GM21825 (cell line): ENCODE measurements around the gene MAB21L2.

ENCODE experiments used
- ATAC-seq: cut with Tn5 transposase; IDR thresholded peaks from one replicate; pipeline ENCODE4 v1.9.1; 2021; ENCODE audit warnings: mild to moderate bottlenecking, moderate library complexity; ENCODE audit not compliant: unreplicated experiment

The MAB21L2 gene

DNA sequence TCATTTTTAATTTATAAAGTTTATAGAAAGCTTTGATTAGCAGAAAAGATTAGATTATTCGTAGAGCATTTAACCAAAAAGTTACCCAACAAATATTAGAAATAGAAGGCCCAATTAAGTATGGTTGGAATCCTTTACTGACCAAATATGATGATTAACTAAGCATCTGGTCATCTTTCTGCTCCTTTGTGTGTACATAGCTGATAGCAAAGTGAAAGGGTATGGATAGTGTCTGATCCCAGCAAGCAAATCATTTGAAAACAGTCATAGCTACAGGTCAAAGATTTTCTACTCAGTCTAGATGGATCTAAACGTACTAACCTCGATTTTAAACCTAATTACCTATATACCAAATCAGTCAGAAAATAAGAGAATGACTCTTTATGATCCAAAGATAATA is 7.3 kb upstream of the MAB21L2 start:
- ATAC-seq = no peak

DNA sequence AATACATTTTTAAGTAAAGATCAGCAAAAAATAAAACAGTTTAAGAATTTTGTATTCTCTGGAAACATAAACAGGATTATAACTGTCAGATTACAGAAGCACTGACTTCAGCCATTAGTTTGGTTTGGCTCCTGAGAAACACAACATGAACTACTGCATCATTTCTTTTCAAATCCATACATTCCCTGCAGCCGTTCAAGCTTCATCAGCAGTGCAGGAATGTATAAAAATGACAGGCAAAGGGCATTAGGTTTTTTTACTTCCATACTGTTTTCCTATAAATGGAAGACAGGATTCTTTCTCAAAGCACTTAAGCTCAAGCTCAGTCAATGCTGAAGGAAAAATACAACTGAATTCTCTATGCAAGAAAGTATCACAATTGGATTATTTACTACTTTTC is 4.2 kb upstream of the MAB21L2 start:
- ATAC-seq = no peak

DNA sequence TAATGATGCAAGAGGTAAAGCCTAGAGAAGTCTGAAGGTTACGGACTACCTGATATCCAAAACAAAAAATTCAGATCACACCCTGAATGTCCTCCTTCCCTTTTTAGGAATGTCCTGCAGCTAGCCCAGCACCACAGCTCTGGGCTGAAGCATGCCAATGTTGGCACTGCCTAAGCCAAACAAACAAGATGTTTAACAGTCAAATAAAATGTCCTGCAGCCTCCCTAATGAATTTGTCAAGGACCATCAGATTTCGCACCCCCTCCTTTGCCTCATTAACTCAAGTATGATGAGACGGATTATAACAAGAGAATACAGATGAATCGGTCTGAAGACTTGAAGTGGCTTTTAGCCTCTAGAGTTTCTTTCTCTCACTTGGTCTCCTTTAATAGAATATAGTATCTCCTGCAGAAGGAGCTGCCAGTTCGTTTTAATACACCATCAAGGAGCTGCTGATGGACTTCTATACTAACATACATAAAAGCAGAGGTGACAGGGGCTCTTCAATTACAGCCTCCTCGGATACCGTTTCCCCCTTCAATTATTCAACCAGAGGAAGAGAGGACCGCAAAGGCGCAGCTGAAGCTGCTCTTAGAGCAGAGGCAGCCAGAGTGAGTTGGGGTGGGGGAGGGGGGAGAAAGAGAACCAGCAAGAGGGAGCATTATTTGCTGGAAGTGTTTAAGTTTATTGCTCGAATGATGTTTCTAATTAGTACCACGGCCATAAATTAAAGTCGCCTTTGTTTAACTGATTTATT is 3.0 kb upstream of the MAB21L2 start:
- no peak for ATAC-seq

DNA sequence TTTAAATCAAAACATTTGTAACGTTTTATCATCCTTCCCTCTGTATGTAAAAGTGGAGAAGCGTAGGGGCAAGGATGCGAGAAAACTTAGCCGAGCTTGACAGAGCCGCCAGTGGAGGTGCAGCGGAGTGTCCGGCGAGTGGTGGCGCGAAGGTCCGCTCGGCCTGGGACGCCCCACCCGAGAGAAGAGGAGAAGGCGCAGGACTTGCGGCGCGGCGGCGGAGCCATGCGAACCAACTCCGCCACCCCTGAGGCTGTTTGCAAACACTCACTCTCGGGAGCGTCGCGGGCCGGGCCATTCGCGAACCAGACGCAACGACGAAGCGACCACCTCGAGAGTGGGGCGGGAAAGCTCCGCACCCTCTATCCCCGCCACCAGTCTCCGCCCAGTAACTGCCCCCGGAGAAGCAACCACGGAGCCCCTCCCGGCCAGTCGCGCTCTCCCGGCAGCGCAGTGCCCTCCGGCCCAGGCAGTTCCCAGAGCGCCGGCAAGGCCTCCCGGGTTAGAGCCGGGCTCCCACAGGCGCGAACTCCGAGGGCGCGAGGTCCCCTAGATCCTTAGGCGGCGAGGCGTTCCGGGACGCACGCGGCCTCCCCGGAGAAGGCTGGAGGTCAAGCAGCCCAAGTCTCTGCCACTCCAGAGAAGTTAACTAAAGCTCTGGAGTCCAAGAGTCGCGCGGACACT is 2.3 kb upstream of the MAB21L2 start:
- no peak for ATAC-seq

DNA sequence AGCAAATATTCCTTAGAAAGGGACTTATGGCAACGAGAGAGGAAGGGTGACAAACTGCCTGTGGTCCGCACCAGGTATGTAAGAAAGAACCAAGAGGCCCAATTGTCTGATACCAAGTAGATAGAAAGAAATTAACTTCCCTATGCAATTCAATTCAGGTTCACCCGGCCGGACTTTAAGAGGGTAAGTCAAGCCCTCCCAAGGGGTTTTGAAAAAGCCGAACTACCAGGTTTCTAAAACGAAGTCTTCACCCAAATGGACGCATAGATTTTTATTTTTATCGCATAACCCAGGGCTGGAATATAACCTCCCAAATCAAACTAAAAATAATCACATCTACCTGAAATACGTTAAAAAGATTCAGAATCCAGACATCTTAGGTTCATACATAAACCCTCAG is 1.6 kb upstream of the MAB21L2 start:
- no peak for ATAC-seq

DNA sequence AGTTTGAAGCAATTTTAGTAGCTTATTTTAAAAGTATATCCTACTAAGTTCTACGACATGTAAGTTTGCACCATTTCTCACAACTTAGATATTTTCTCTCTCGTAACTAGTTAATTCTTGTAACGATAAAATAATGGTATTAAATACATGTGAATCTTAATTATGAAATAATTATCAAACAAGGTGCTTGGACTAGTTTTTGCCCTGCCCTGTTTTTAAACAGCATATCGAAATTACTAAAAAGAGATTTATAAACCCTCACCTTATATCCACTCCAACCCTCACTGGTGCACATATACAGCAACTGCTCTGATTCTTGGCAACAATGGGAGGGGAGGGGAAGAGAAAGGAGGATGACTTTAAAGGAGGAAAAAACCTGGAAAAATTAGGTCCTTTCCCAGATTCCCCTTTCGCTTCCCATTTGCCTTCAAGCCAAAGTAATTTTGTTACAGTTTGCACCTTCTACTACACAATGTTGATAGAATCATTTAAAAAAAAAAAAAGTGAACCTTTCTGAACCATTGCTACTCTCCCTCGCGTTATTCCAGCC is 820 bp upstream of the MAB21L2 start:
- ATAC-seq = no peak

DNA sequence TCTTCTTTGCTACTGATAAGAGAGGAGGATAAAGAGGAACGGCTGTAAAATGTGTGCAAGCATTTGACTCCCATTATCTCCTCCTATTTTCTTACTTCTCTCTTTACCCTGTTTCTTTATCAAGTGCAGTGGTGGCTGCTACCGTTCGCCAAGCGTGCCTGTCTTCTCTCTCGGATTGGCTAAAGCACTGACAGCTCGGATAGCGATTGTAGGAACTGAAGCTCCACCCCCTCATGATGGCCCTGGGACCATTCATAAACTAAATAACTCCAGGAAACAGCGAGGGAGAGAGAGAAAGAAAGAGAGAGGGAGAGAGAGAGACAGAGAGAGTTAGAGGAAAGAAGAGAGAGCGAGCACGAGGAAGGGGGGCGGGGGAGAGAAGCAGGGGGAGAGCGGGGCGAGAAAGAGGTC is 305 bp upstream of the MAB21L2 start:
- no peak for ATAC-seq

DNA sequence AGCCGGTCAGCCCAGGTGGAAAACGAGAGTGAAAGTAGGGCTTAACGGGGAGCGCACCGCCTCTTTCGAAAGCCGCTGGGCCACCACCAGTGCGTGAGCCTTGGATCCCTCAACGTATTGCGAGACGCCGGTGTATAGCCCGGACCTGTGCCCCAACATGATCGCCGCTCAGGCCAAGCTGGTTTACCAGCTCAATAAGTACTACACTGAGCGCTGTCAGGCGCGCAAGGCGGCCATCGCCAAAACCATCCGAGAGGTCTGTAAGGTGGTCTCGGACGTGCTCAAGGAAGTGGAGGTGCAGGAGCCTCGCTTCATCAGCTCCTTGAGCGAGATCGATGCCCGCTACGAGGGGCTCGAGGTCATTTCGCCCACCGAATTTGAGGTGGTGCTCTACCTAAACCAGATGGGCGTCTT is 929 bp downstream of the MAB21L2 start:
- ATAC-seq = no peak

DNA sequence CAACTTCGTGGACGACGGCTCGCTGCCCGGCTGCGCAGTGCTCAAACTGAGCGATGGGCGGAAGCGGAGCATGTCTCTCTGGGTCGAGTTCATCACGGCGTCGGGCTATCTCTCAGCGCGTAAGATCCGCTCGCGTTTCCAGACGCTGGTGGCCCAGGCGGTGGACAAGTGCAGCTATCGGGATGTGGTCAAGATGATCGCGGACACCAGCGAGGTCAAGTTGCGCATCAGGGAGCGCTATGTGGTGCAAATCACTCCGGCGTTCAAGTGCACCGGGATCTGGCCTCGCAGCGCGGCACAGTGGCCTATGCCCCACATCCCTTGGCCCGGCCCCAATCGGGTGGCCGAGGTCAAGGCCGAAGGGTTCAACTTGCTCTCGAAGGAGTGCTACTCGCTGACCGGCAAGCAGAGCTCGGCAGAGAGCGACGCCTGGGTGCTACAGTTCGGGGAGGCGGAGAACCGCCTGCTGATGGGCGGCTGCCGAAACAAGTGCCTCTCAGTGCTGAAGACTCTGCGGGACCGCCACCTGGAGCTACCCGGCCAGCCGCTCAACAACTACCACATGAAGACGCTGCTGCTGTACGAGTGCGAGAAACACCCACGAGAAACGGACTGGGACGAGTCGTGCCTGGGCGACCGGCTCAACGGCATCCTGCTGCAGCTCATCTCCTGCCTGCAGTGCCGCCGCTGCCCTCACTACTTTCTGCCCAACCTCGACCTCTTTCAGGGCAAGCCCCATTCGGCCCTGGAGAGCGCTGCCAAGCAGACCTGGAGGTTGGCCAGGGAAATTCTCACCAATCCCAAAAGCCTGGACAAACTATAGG is 1.5 kb downstream of the MAB21L2 start:
- no peak for ATAC-seq

DNA sequence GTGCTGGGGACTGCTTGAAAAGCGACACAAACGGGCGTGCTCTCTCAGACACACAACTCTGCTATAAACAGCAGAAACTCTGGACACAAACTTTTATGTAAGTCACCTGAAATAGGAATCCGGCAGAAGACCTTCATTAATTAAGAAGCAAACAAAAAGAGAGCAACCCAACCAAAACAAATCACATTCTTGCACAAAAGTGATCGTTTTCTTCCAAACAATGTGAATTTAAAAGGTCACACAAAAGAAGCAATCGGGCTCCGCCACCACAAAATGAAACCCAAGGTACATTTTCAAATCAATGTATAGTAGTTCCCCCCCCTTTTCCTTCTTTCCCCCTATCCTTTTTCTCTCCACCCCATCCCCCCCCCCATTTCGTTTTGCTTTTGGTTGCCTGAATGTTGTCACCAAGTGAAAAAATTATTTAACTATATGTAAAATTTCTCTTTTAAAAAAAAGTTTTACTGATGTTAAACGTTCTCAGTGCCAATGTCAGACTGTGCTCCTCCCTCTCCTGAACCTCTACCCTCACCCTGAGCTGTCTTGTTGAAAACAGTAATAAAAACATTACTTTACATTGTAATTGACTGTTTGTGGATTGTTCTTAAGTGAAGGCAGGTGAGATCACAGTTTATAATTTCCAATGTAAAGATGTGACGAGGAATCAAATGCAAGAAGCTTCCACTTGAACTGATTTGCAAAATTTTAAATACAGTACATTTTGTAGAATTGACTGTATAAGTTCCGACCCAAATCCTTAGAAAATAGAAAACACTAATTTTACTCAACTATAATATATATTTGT is 2.4 kb downstream of the MAB21L2 start:
- ATAC-seq = no peak

DNA sequence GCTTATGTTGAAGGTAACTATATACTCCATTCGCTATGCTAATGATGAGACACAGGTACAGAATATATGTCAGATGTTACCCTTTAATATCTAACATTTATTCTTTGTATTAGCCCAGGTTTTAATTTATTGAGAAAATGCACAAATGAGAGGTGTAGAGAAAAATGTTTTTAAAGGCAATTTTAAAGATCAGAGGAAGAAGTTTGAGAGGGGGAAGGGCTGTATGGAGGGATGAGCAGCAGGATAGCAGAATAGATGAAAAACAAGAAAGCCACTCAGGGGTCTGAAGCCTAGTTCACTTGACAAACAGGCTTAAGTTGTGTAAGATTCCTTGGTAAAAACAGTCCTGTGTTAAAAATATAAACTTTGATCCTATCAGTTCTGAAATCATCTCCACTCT is 3.7 kb downstream of the MAB21L2 start:
- no peak for ATAC-seq

DNA sequence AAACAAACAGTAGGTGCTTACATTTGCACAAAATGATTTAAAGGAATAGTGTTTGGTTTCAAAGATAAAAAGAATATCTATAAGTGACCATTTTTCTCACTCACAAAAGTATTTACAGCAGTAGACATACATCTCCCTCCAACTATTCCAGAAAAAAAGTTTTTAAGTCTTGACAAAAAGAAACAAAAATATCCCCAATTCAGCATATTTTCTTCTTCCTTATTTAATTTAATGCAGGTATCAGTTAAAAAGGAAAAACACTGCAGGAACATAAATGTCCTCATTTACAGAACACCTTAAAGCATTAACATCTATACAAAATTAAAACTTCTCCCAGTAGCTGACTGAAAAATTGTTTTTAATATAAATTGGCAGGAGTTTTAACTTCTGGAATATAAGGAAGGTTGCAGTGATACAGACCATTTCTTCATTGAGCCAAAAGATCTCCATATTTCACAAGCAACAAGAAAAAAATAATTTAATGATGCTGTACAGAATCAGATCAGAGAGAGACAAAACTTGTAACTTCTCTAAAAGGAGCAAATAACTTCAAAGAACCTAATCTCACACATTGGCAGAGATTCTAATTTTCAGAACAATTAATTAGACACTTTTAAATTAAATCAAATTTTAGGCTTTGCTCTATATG is 4.3 kb downstream of the MAB21L2 start:
- no peak for ATAC-seq

DNA sequence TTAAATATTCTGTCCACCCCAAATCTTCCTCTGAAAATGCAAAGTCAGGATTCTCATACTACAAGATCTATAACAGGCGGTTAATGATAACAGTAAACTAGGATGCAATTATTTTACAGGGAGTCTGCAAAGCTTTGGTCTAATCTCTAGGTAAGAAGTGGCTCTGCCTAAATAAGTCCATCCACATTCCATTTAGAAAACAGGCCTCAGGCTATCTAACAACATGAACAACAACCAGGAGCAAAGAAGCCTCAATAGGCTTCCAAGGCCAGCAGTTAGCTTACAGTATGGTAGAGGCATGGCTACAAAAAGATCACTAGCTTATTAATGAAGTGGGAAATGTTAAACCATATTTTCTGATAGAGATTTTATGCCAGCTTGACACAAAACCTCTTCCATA is 6.4 kb downstream of the MAB21L2 start:
- ATAC-seq = no peak

DNA sequence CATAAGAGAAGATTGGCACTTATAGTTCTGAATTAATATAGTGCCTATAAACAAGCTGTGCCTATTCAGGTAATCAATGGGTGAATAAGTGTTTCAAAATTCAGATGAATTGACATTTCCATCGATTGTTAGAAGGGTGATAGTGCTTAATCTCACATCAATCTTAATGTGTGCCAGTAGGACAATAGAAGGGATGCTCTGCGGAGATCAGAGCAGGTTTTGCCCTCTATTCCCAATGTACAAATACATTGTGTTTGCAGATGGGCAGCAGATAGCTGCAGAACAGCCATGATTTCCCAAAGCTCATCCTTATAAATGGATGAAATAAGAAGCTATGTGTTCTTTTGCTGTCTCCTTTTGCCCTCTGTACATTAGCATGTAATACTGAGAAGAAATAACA is 7.2 kb downstream of the MAB21L2 start:
- no peak for ATAC-seq

DNA sequence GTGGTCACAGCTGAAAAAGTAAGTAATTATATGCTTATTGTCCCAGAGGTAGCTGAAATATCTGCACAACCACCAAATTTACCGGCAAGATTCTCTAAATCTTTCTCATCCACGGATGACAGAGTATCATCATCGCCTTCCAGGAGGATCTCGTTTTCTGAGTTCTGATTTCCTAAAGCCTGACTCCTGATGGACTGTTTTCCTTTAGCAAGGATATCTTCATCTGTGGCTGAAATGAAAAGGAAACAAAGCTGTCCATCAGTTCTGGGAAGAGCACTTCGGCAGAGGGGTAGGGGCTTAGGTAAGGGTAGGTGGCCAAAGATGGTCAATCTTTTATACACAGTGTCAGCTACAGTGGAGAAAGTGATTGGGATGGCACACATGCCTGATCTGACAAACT is 8.7 kb downstream of the MAB21L2 start:
- ATAC-seq = no peak

DNA sequence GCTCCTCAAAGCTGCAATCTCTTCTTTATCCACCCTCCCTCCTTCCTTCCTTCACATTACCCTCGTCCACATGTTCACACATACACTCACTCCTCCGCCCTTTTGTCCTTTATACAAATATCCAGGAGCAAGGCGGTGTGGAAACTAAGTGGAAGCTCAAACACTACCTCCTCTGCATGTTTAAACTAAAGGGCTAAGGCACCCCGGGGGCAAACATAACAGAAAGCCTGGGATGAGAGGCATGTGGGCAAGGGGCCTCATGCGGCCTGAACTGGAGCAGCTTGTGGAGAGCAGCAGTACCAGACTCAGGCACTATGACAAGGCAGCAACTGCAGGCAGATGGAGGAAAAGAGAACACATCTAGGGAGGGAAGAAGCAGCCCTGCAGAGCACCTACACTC is 9.5 kb downstream of the MAB21L2 start:
- ATAC-seq = no peak

DNA sequence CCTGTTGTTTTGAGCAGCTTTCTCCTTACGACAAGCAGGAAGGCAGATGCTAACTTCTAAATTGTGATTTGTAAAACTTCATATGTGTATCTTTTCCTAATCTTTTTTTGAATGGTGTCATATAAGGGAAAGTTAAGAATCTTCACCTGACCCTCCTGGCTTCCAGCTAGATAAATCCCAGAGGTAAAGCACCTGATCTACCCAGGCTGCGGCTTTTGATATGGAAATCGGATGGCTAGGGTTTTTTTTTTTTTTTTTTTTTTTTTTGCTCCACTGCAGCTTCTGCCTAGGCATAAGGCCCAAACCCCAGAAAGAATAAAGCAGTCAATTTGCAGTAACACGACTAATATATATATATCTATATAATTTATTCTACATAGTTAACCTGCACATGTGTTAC is 10.0 kb downstream of the MAB21L2 start:
- no peak for ATAC-seq

DNA sequence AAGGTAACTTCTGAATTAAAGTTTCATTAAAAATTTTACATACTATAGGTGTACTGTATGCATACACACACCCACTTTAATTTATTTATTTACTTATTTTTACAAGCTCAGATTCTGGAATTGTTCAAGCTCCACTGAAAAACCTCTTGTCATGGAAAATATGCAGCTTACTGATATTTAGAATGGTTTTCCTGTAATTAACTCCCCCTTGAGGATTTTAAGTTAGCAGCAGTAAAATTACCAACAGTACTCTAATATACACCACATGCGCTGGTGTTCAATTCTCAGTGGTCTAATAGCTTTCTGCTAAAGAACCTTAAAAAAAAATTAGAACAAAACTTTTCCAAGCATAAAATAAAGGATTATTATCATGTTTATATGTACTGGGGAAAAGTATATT is 12.0 kb downstream of the MAB21L2 start:
- no peak for ATAC-seq

DNA sequence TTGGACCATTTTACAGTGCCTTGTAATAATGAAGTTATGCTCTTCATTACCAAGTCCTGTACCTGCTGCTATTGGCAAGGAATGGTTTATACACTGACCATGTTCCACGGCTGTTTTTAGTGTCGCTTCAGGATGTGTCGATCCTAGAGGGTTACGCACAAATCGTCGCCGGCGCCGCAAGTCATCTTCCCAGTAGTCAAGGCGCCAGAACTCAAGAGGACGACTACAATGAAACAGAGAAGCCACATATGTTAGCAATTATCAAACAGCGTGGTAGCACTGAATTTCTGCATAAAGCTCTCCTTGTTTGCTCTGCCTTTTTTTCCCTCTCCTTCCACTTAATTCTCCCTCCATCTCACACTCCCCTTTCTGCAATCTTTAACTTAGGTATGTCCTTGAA is 17.0 kb downstream of the MAB21L2 start:
- ATAC-seq = no peak

DNA sequence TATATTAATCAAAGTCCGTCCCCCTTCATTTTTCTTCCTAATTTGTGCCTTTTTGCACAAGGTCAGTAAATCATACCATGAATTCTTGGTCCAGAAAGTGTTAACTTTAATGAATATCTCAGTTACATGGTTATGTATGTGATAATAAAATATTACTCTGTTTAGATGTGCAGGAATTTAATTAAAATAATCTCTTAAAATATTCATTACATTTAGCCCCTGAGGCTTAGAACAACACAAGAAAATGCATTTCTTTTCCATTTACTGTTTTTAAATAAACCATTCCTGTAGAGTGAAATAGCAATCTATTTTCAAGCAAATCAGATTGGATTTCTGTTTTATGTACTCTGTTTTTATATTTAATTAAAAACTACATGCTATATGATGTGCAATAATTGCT is 17.6 kb downstream of the MAB21L2 start:
- ATAC-seq = no peak
